GM23338 (cell line): Measurements from ENCODE around the gene CELF4. TPM values are rescaled to one million over a fixed set of nuclear protein-coding genes. Genes with fewer than 3 reads are reported as not detected.
A peak's percentile ranks its signal among the peaks of the same experiment; 100 is the strongest.

Source experiments
- ATAC-seq: fragments of 200-7000 bp; cut with Tn5 transposase; 3 replicates; pipeline ENCODE4 v1.9.1; 2020
- DNase-seq: peaks from one replicate; pipeline ENCODE4 v3.0.0-alpha.2; 2015; ENCODE audit warnings: low spot score
- H2AFZ ChIP-seq: fragments of 200-600 bp; sonication (generic); 2 replicates; pipeline ENCODE4 v1.8.0; 2016; ENCODE audit warnings: antibody characterized with exemption, mild to moderate bottlenecking, moderate library complexity
- H3F3A ChIP-seq: fragments of 200-600 bp; sonication (generic); replicated peaks from 2 replicates; pipeline ENCODE4 v1.8.0; 2017; ENCODE audit warnings: antibody characterized with exemption, mixed run types, low read depth
- H3K27ac ChIP-seq: fragments of 200-600 bp; sonication (generic); 2 replicates; pipeline ENCODE4 v1.6.1; 2016; ENCODE audit warnings: low read depth
- H3K27me3 ChIP-seq: fragments of 200-600 bp; sonication (generic); 2 replicates; pipeline ENCODE4 v1.8.0; 2016; ENCODE audit warnings: mild to moderate bottlenecking, mixed run types, moderate library complexity; ENCODE audit not compliant: insufficient read depth
- H3K36me3 ChIP-seq: fragments of 200-600 bp; sonication (generic); 2 replicates; pipeline ENCODE4 v1.8.0; 2016; ENCODE audit warnings: mild to moderate bottlenecking; ENCODE audit not compliant: insufficient read depth
- H3K4me1 ChIP-seq: fragments of 200-600 bp; sonication (generic); 2 replicates; pipeline ENCODE4 v1.8.0; 2016; ENCODE audit warnings: mild to moderate bottlenecking, moderate library complexity; ENCODE audit not compliant: insufficient read depth
- H3K4me2 ChIP-seq: fragments of 200-600 bp; sonication (generic); 2 replicates; pipeline ENCODE4 v1.7.1; 2017; ENCODE audit warnings: mixed run types
- H3K4me3 ChIP-seq: fragments of 200-600 bp; sonication (generic); 2 replicates; pipeline ENCODE4 v1.6.1; 2016; ENCODE audit warnings: mixed run types
- H3K79me2 ChIP-seq: fragments of 200-600 bp; sonication (generic); replicated peaks from 2 replicates; pipeline ENCODE4 v1.8.0; 2017; ENCODE audit warnings: mild to moderate bottlenecking; ENCODE audit not compliant: insufficient read depth
- H3K9me2 ChIP-seq: fragments of 200-600 bp; sonication (generic); 2 replicates; pipeline ENCODE4 v1.8.0; 2017; ENCODE audit not compliant: insufficient read depth
- H4K20me1 ChIP-seq: fragments of 200-600 bp; sonication (generic); replicated peaks from 2 replicates; pipeline ENCODE4 v1.8.0; 2017; ENCODE audit warnings: mild to moderate bottlenecking; ENCODE audit not compliant: insufficient read depth
- H3K27ac Mint-ChIP-seq: 2 replicates; pipeline ENCODE4 v1.8.0; 2020; ENCODE audit warnings: inconsistent platforms, mild to moderate bottlenecking, moderate library complexity, mixed read lengths
- H3K27me3 Mint-ChIP-seq: 3 replicates; pipeline ENCODE4 v1.8.0; 2022; ENCODE audit warnings: low read depth, mild to moderate bottlenecking, moderate library complexity, mixed read lengths, inconsistent platforms; ENCODE audit not compliant: insufficient read depth, poor library complexity
- H3K36me3 Mint-ChIP-seq: 3 replicates; pipeline ENCODE4 v1.8.0; 2021; ENCODE audit warnings: low read depth, mild to moderate bottlenecking, inconsistent platforms, moderate library complexity, mixed read lengths
- H3K4me1 Mint-ChIP-seq: 3 replicates; pipeline ENCODE4 v1.8.0; 2020; ENCODE audit warnings: mild to moderate bottlenecking, inconsistent platforms, mixed read lengths
- H3K4me3 Mint-ChIP-seq: 3 replicates; pipeline ENCODE4 v1.8.0; 2021; ENCODE audit warnings: moderate library complexity, mild to moderate bottlenecking, inconsistent platforms, mixed read lengths
- H3K9me3 Mint-ChIP-seq: 3 replicates; pipeline ENCODE4 v1.8.0; 2020; ENCODE audit warnings: moderate library complexity, mild to moderate bottlenecking, inconsistent platforms, mixed read lengths
- CREB1 ChIP-seq: fragments of 250-450 bp; sonication (Bioruptor Pico); IDR thresholded peaks from 2 replicates; pipeline ENCODE4 v1.5.0; 2020; ENCODE audit warnings: low read depth, mild to moderate bottlenecking, moderate library complexity
- EZH2 ChIP-seq: fragments of 200-600 bp; sonication (generic); IDR thresholded peaks from one replicate; pipeline ENCODE4 v1.8.0; 2017; ENCODE audit warnings: antibody characterized with exemption, mild to moderate bottlenecking, low read depth; ENCODE audit not compliant: unreplicated experiment
- POLR2AphosphoS5 ChIP-seq: IDR thresholded peaks from 2 replicates; pipeline ENCODE4 v1.6.1; 2016; ENCODE audit warnings: antibody characterized with exemption, low read depth
- STAT1 ChIP-seq: IDR thresholded peaks from one replicate; pipeline ENCODE4 v1.6.1; 2016; ENCODE audit warnings: antibody characterized with exemption; ENCODE audit not compliant: unreplicated experiment
- polyA plus RNA-seq: library from polyadenylated mRNA; unstranded; fragments of >200 nt; fragmentation: Nextera tagmentation; extraction: Ambion mirVana; gene quantifications from 2 replicates; pipeline ENCODE4 v1.2.1, GENCODE V29; 2016
- total RNA-seq: library from RNA; depleted of rRNA; stranded (reverse); fragments of >200 nt; shearing (Covaris generic); gene quantifications from 2 replicates; pipeline ENCODE4 v1.2.3, GENCODE V29; 2014
- TF ChIP-seq, protein P1 (sequence below): IDR thresholded peaks from one replicate; pipeline ENCODE4 v1.6.1; 2018; ENCODE audit warnings: antibody characterized with exemption; ENCODE audit not compliant: unreplicated experiment
- TF ChIP-seq, protein P2 (sequence below), 2 experiments: fragments of 200-600 bp in 1 of 2; sonication (generic) in 1 of 2; conservative IDR thresholded peaks; 2 replicates each; pipeline versions ENCODE4 v1.5.1 to v1.6.1; 2016 to 2017; ENCODE audit warnings: antibody characterized with exemption in 2 of 2, low read depth in 2 of 2, mild to moderate bottlenecking in 2 of 2, moderate library complexity in 1 of 2

CELF4 gene
- total and polyA plus RNA-seq, 2 experiments from 2014 or later = 2.6 to 6.7 TPM

DNA sequence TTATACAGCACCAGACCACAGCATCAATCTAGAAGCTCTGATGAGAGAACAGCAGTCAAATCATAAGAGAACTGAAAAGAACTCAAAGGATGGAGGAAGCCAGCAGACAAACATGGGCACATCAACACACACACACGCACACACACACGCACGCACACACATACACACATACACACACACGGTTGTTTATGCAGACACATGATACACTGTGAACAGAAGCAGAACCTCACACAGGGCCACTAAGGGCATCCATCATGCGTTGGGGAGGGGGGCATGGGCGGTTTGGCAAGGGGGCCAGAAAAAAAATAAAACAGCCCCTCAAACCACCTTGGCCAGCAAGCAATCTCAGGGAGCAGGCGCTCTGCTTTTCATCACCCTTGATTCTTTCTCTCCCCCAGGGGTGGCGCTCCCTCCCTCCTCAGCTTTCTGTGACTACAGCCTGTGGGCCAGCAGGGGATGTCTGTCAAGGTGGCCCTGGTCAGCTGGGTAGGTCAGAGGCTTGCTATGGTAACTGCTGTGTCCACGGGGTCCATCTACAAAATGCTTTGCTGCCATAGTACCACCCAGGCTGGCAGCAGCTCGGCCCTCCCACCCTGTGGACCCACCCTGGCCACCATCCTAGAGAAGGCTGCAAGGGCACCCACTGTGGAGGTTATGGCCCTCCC is 318.0 kb downstream of the CELF4 start:
- Histone ChIP-seq H3K79me2 (no peaks in the 10 kb centered on the region), H3K27me3 (peaks cover 43% of the 10 kb centered on the region), H3K27ac (no peak overlapping the region), H2AFZ (no peak overlapping the region), H3K4me2 (no peak overlapping the region), H3K4me1 (no peaks in the 10 kb centered on the region), H3K9me2 (no peaks in the 10 kb centered on the region), H3K36me3 (no peaks in the 10 kb centered on the region), H3K4me3 (no peak overlapping the region), H4K20me1 (peaks cover 12% of the 10 kb centered on the region; the same call in 1 of the 2 replicates), H3F3A (no peaks in the 10 kb centered on the region)
- peaks cover 32% of the 10 kb centered on the region for H3K4me1 Mint-ChIP-seq
- no peak overlapping the region for H3K4me3 Mint-ChIP-seq
- ATAC-seq = no peak
- TF ChIP-seq, protein P1, sequence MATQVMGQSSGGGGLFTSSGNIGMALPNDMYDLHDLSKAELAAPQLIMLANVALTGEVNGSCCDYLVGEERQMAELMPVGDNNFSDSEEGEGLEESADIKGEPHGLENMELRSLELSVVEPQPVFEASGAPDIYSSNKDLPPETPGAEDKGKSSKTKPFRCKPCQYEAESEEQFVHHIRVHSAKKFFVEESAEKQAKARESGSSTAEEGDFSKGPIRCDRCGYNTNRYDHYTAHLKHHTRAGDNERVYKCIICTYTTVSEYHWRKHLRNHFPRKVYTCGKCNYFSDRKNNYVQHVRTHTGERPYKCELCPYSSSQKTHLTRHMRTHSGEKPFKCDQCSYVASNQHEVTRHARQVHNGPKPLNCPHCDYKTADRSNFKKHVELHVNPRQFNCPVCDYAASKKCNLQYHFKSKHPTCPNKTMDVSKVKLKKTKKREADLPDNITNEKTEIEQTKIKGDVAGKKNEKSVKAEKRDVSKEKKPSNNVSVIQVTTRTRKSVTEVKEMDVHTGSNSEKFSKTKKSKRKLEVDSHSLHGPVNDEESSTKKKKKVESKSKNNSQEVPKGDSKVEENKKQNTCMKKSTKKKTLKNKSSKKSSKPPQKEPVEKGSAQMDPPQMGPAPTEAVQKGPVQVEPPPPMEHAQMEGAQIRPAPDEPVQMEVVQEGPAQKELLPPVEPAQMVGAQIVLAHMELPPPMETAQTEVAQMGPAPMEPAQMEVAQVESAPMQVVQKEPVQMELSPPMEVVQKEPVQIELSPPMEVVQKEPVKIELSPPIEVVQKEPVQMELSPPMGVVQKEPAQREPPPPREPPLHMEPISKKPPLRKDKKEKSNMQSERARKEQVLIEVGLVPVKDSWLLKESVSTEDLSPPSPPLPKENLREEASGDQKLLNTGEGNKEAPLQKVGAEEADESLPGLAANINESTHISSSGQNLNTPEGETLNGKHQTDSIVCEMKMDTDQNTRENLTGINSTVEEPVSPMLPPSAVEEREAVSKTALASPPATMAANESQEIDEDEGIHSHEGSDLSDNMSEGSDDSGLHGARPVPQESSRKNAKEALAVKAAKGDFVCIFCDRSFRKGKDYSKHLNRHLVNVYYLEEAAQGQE = no peak
- TF ChIP-seq, protein P2, sequence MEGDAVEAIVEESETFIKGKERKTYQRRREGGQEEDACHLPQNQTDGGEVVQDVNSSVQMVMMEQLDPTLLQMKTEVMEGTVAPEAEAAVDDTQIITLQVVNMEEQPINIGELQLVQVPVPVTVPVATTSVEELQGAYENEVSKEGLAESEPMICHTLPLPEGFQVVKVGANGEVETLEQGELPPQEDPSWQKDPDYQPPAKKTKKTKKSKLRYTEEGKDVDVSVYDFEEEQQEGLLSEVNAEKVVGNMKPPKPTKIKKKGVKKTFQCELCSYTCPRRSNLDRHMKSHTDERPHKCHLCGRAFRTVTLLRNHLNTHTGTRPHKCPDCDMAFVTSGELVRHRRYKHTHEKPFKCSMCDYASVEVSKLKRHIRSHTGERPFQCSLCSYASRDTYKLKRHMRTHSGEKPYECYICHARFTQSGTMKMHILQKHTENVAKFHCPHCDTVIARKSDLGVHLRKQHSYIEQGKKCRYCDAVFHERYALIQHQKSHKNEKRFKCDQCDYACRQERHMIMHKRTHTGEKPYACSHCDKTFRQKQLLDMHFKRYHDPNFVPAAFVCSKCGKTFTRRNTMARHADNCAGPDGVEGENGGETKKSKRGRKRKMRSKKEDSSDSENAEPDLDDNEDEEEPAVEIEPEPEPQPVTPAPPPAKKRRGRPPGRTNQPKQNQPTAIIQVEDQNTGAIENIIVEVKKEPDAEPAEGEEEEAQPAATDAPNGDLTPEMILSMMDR (conservative IDR thresholded peaks at IDR 0.05; ENCODE audit: low read depth in 2 of 2) = peak in 1 of 2 experiments; percentile 35; a peak in 2 of 4 replicates
- no peak for TF ChIP-seq STAT1
- no peak for TF ChIP-seq EZH2
- no peak for TF ChIP-seq POLR2AphosphoS5
- H3K36me3 Mint-ChIP-seq = no peaks in the 10 kb centered on the region
- no peaks in the 10 kb centered on the region for H3K9me3 Mint-ChIP-seq
- DNase-seq = peak; percentile 29
- peaks cover 23% of the 10 kb centered on the region for H3K27me3 Mint-ChIP-seq
- H3K27ac Mint-ChIP-seq = no peak overlapping the region

DNA sequence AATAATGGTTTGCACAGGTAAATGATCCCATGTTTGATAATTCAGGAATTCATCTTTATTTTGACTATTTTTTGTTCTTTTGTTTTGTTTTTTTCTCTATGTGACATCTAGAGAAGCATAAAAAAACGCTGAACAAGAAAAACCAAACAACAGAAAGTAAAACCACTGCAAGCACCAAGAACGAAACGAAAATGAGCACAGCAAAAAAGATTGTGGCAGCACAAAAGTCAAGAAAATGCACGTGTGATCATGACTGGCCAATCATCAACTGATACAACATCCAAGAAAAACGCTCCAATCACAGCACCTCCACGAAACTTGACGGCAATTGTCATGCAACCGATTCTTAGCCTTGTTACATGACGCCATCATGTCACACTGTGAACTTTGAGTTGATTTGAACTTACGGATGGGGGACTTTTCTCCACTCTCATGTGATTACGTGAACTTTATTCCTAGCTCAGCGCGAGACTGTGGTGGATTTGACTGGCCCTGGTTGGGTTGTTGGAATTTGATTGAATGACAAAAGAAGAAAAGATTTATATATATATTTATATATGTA is 318.7 kb downstream of the CELF4 start:
- no peak overlapping the region for H3K4me3 Mint-ChIP-seq
- H4K20me1 ChIP-seq = peaks cover 12% of the 10 kb centered on the region; the same call in 1 of the 2 replicates
- ATAC-seq = no peak
- no peaks in the 10 kb centered on the region for H3K9me3 Mint-ChIP-seq
- no peaks in the 10 kb centered on the region for H3K9me2 ChIP-seq
- no peak overlapping the region for H3K27ac ChIP-seq
- TF ChIP-seq POLR2AphosphoS5 = no peak
- TF ChIP-seq EZH2 = no peak
- TF ChIP-seq CREB1 (CRISPR knock-in tag) = peak; percentile 51
- peaks cover 29% of the 10 kb centered on the region for H3K4me1 Mint-ChIP-seq
- H3K36me3 ChIP-seq = no peaks in the 10 kb centered on the region
- no peaks in the 10 kb centered on the region for H3F3A ChIP-seq
- H3K4me2 ChIP-seq = no peak overlapping the region
- H3K4me1 ChIP-seq = no peaks in the 10 kb centered on the region
- no peak overlapping the region for H3K4me3 ChIP-seq
- no peak overlapping the region for H3K27ac Mint-ChIP-seq
- peak; percentile 59 for DNase-seq
- no peaks in the 10 kb centered on the region for H3K36me3 Mint-ChIP-seq
- no peak overlapping the region for H2AFZ ChIP-seq
- H3K79me2 ChIP-seq = no peaks in the 10 kb centered on the region
- peaks cover 29% of the 10 kb centered on the region for H3K27me3 Mint-ChIP-seq
- peaks cover 39% of the 10 kb centered on the region for H3K27me3 ChIP-seq
